WTC11 (cell line): ENCODE results near the gene AURKAIP1.

ENCODE experiments used
- CBFB ChIP-seq: sonication (generic); formaldehyde crosslinking; IDR thresholded peaks from 2 replicates; pipeline ENCODE4 v1.8.1; 2022; ENCODE audit warnings: mild to moderate bottlenecking, low read depth, missing genetic modification reagents
- FOXP4 ChIP-seq: sonication (generic); formaldehyde crosslinking; IDR thresholded peaks from 2 replicates; pipeline ENCODE4 v1.8.0; 2022; ENCODE audit warnings: mild to moderate bottlenecking, missing genetic modification reagents
- PREB ChIP-seq: sonication (generic); formaldehyde crosslinking; IDR thresholded peaks from 2 replicates; pipeline ENCODE4 v1.8.1; 2022; ENCODE audit warnings: mild to moderate bottlenecking, missing genetic modification reagents, moderate library complexity, borderline replicate concordance
- SP1 ChIP-seq: sonication (generic); formaldehyde crosslinking; conservative IDR thresholded peaks from 2 replicates; pipeline ENCODE4 v1.8.1; 2022; ENCODE audit warnings: missing genetic modification reagents
- ZNF232 ChIP-seq: sonication (generic); formaldehyde crosslinking; IDR thresholded peaks from 2 replicates; pipeline ENCODE4 v1.8.0; 2022; ENCODE audit warnings: mild to moderate bottlenecking, missing genetic modification reagents
- ZNF425 ChIP-seq: fragments of 250-450 bp; sonication (Bioruptor Pico); conservative IDR thresholded peaks from 2 replicates; pipeline ENCODE4 v1.9.0; 2021; ENCODE audit warnings: mild to moderate bottlenecking
- TF ChIP-seq, protein P1 (sequence below): fragments of 200-600 bp; IDR thresholded peaks from 2 replicates; pipeline ENCODE4 v1.8.0; 2022; ENCODE audit warnings: antibody characterized with exemption

DNA sequence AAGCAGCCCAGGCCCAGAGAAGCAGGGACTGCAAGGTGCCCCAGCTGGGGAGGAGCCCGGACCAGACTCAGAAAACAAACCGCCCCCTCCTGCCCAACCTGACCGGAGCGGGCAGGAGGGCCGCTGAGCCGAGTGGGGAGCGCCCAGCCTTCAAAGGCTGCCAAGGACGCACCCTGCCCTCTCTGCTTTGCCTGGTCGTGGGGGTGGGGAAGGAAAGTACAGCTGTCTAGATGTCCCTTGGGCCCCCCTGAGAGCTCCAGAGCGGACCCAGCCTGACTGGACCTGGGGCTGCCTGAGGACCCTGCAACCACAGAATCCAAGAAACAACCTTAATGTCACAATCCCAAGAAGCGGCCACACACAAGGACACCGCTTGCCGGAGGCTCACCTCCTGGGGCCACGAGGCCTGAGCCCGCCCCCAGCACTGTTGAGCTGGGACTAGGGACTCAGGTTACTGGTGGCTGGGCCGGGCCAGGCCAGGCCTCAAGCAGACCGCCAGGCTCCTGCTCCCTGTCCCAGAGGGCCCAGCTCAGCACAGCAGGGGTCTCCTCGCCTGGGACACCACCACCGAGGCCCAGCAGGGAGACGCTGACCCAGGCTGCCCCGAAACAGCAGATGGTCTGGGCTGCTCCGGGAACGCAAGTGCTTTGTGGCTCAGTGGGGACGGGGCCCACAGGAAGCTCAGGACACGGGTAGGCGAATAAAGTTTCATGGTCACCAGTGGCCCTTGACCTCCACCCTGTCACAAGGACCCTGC, 27.2 kb downstream of the AURKAIP1 start:
- TF ChIP-seq, protein P1, sequence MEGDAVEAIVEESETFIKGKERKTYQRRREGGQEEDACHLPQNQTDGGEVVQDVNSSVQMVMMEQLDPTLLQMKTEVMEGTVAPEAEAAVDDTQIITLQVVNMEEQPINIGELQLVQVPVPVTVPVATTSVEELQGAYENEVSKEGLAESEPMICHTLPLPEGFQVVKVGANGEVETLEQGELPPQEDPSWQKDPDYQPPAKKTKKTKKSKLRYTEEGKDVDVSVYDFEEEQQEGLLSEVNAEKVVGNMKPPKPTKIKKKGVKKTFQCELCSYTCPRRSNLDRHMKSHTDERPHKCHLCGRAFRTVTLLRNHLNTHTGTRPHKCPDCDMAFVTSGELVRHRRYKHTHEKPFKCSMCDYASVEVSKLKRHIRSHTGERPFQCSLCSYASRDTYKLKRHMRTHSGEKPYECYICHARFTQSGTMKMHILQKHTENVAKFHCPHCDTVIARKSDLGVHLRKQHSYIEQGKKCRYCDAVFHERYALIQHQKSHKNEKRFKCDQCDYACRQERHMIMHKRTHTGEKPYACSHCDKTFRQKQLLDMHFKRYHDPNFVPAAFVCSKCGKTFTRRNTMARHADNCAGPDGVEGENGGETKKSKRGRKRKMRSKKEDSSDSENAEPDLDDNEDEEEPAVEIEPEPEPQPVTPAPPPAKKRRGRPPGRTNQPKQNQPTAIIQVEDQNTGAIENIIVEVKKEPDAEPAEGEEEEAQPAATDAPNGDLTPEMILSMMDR: no peak
- TF ChIP-seq CBFB (CRISPR knock-in tag) (no peak), ZNF232 (CRISPR knock-in tag) (no peak), FOXP4 (CRISPR knock-in tag) (no peak), SP1 (no peak), PREB (no peak), ZNF425 (CRISPR knock-in tag) (no peak)
